Bronchial epithelial cell (primary cell): ENCODE measurements around the gene OARD1. TPM values are rescaled to one million over a fixed set of nuclear protein-coding genes. Genes with fewer than 3 reads are reported as not detected.

Source experiments
- DNase-seq: peaks from one replicate; pipeline ENCODE4 v3.0.0-alpha.2; 2010; ENCODE audit warnings: low read depth
- FAIRE-seq: peaks from 2 replicates; lab custom pipeline; 2011; peaks lifted over from hg19 to GRCh38; lab: Jason Lieb, UNC
- H3K27me3 ChIP-seq: 2 replicates; pipeline ENCODE4 v1.5.1; 2011; ENCODE audit warnings: low read length; ENCODE audit not compliant: control insufficient read depth, insufficient read depth
- H3K36me3 ChIP-seq: 2 replicates; pipeline ENCODE4 v1.5.1; 2011; ENCODE audit warnings: low read length; ENCODE audit not compliant: control insufficient read depth, insufficient read depth
- H3K4me3 ChIP-seq: 2 replicates; pipeline ENCODE4 v1.5.1; 2011; ENCODE audit warnings: mild to moderate bottlenecking, low read depth, low read length, control low read depth
- total RNA-seq: library from RNA; depleted of rRNA; stranded (reverse); fragments of >200 nt; gene quantifications from 2 replicates; pipeline ENCODE4 v1.2.1, GENCODE V29; 2014
- TF ChIP-seq, protein P1 (sequence below): IDR thresholded peaks from 2 replicates; pipeline ENCODE4 v1.5.1; 2011; ENCODE audit warnings: mild to moderate bottlenecking, moderate library complexity, low read length, control low read depth, inconsistent platforms; ENCODE audit not compliant: insufficient read depth, severe bottlenecking

The OARD1 gene
- total RNA-seq, 1 donor from 2014 or later = 19.5 TPM

DNA sequence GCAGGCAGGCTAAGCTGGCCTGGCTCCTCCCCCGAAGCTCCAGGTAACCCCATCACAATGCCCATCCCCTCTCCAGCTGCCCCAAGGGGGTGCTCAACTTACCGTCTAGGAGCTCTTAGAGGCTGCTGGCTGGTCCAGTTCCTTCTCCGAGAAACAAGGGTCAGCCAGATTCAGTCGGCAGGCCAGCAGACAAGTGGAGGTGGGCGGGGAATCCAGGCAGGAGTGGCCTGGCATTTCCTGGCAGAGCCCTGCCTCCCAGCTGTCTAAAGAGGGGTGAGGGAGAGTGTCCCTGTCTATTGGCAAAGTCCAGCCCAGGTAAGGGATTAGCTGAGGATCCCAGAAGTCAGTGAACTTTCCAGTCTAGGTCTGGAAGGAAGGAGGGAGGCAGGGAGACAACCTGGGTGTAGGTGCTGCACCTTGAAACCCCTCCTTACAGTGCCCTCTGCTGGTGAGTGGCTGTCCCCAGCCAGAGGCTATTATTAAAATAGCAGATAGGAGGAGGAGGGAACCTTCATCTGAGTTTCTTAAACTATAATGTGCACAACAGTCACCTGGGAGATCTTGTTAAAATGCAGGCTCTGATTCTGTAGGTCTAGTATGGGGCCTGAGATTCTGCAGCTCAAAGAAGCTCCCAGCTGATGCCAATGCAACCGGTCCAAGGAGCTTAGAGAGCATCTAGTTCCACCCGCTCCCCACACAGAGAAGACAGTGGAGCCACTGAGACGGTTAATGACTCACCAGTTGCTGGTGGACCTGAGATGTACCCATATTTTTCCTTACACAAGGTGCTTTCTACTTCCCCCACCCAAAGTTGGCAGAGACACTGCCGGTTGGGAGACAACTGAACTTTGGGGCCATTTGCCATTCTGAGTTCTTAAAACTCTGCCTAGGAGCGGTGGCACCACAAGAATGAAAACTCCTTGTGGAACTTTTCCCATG is 32.8 kb downstream of the OARD1 start, which contains the start of gene UNC5CL:
TSS of gene UNC5CL (minus strand) at position 162 of the 939 bp plus-strand sequence. CDS start 4,147 bp downstream, outside the sequence.
- Histone ChIP-seq H3K4me3 (no peak within 1 kb of the TSS), H3K27me3 (no peaks in the 10 kb centered on the region), H3K36me3 (no peaks in the 10 kb centered on the region)
- peak; percentile 43 for FAIRE-seq
- TF ChIP-seq, protein P1, sequence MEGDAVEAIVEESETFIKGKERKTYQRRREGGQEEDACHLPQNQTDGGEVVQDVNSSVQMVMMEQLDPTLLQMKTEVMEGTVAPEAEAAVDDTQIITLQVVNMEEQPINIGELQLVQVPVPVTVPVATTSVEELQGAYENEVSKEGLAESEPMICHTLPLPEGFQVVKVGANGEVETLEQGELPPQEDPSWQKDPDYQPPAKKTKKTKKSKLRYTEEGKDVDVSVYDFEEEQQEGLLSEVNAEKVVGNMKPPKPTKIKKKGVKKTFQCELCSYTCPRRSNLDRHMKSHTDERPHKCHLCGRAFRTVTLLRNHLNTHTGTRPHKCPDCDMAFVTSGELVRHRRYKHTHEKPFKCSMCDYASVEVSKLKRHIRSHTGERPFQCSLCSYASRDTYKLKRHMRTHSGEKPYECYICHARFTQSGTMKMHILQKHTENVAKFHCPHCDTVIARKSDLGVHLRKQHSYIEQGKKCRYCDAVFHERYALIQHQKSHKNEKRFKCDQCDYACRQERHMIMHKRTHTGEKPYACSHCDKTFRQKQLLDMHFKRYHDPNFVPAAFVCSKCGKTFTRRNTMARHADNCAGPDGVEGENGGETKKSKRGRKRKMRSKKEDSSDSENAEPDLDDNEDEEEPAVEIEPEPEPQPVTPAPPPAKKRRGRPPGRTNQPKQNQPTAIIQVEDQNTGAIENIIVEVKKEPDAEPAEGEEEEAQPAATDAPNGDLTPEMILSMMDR = peak; percentile 84
- DNase-seq = peak; percentile 63

DNA sequence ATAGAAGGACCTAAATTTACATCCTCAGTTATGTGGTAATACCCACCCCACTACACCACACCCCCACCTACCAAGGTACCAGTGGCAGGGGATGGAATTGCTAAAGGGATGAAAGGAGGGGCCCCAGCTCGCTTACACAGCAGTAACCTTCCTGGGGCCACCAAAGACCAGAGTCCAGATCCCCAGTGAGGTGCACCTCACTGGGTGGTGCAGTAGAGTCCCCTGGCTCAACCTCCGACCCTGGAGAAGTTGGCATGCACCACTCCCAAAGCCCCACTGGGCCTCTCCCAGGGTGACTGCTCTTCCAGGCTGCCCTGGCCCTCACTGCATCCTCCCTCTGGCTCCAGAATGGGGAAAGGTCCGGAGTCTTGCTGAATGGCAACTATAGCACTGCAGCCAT is 34.0 kb downstream of the OARD1 start:
- no peaks in the 10 kb centered on the region for H3K27me3 ChIP-seq
- no peak for DNase-seq
- TF ChIP-seq, protein P1 = no peak
- FAIRE-seq = no peak
- H3K36me3 ChIP-seq = no peaks in the 10 kb centered on the region
- no peak overlapping the region for H3K4me3 ChIP-seq

DNA sequence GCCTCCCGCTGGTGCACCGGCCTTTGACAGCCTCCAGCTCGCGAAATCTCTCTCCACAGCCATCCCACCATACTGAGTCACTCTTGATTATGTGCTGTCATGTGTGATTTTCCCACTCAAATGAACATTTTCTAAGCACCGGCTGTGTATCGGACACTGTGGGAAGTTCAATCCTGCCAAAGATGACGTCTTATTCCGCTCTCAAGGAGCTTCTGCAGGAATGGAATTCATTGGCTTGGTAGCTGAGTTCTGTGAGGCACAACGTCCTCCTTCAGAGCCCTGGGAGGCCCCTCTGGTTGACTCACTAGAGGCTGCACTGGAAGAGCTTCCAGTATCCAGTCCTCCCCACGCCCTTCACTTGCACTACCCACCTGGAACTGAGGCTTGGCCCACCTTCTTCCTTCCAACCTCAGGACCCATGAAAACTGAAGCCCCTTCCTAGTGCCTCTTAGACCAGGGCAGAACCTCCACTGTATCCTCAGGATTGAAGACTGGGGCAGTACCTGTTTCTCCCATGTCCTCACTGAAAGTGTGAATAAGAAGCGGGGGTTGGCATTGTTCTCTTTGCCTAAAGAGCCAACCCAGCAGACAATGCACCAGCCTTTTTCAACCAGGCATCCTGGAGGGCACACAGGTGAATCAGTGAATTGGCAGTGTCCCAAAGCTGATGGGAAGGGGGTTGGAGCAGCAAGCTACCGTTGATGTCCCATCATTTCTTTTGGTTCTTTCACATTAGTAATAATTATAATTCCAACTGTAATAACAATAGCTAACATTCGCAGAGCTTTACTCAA is 34.9 kb downstream of the OARD1 start:
- FAIRE-seq = no peak
- no peak for DNase-seq
- no peaks in the 10 kb centered on the region for H3K36me3 ChIP-seq
- no peak overlapping the region for H3K4me3 ChIP-seq
- no peaks in the 10 kb centered on the region for H3K27me3 ChIP-seq
- TF ChIP-seq, protein P1 = no peak

DNA sequence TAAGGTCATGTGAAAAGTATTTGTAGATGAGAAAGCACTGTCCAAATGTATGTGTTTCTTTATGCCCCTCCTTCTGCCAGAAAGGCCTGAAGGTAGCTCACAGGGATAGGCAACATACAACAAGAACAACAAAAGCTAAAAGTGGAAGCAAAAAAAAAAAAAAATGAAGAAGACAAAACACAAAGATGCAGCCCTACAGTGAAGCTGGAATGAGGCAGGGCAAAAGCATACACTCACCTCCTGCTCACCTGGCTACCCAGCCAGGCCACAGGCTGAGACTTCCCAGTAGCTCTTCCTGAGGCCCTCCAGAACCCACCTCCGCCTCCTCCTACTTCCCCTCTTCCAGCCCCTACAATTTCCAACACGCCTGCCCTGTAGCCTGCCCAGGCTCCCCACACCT is 35.6 kb downstream of the OARD1 start:
- Histone ChIP-seq H3K36me3 (no peaks in the 10 kb centered on the region), H3K27me3 (no peaks in the 10 kb centered on the region), H3K4me3 (no peak overlapping the region)
- DNase-seq (peak; percentile 69), FAIRE-seq (no peak)
- TF ChIP-seq, protein P1 = no peak

DNA sequence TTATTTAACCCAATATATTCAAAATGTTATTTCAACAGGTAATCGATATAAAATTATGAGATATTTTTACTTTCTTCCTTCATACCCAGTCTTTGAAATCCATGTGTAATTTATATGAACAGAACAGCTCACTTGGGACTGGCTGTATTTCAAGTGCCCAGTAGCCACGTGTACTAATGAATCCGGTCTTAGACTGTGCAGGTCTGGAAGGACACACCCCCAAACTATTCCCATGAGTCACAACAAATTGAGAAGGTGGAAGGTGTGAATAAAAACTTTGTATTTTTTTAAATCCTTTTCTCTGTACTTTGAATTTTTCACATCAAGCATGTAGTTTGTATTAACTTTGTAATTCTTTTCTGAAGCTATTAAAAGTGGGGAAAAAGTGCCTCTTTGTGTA is 36.0 kb downstream of the OARD1 start:
- TF ChIP-seq, protein P1 = no peak
- FAIRE-seq (no peak), DNase-seq (peak; percentile 90)

More for the DNA sequence above, 36.0 kb downstream of the OARD1 start:
- Histone ChIP-seq H3K36me3 (no peaks in the 10 kb centered on the region), H3K27me3 (no peaks in the 10 kb centered on the region), H3K4me3 (no peak overlapping the region)
